ENCODE results near the gene C3orf20.

C3orf20 gene

GRCh38 chr3:14698601-14699244 lies 23.8 kb downstream of the C3orf20 start:
- no peak for DNase-seq
- no peak for TF ChIP-seq GATA1 (IDR thresholded peaks at IDR 0.05; ENCODE audit: low read depth, low read length)
- TF ChIP-seq POLR2A (IDR thresholded peaks at IDR 0.05; ENCODE audit: low read length): no peak

- DNase-seq: no peak
- no peak for TF ChIP-seq POLR2A (IDR thresholded peaks at IDR 0.05; ENCODE audit: low read length)
Observed at GRCh38 chr3:14699643-14700042, 24.7 kb downstream of the C3orf20 start.

GRCh38 chr3:14700891-14701290 lies 25.9 kb downstream of the C3orf20 start:
- no peak for DNase-seq
- TF ChIP-seq POLR2A (IDR thresholded peaks at IDR 0.05; ENCODE audit: low read length) (no peak), GATA1 (IDR thresholded peaks at IDR 0.05; ENCODE audit: low read depth, low read length) (no peak)

GRCh38 chr3:14701676-14702075 lies 26.7 kb downstream of the C3orf20 start:
- TF ChIP-seq GATA1 (IDR thresholded peaks at IDR 0.05; ENCODE audit: low read depth, low read length): no peak
- no peak for TF ChIP-seq POLR2A (IDR thresholded peaks at IDR 0.05; ENCODE audit: low read length)
- DNase-seq: no peak

GRCh38 chr3:14703128-14703750 lies 28.3 kb downstream of the C3orf20 start:
- no peak for DNase-seq
- no peak for TF ChIP-seq POLR2A (IDR thresholded peaks at IDR 0.05; ENCODE audit: low read length)
- TF ChIP-seq GATA1 (IDR thresholded peaks at IDR 0.05; ENCODE audit: low read depth, low read length): no peak

GRCh38 chr3:14703791-14704190 lies 28.9 kb downstream of the C3orf20 start:
- TF ChIP-seq GATA1 (IDR thresholded peaks at IDR 0.05; ENCODE audit: low read depth, low read length) (no peak), POLR2A (IDR thresholded peaks at IDR 0.05; ENCODE audit: low read length) (no peak)
- no peak for DNase-seq

- TF ChIP-seq POLR2A (IDR thresholded peaks at IDR 0.05; ENCODE audit: low read length) (no peak), GATA1 (IDR thresholded peaks at IDR 0.05; ENCODE audit: low read depth, low read length) (no peak)
- DNase-seq: no peak
Observed at GRCh38 chr3:14706096-14706495, 31.2 kb downstream of the C3orf20 start.

GRCh38 chr3:14716591-14716990 lies 41.6 kb downstream of the C3orf20 start:
- DNase-seq: no peak
- TF ChIP-seq POLR2A (IDR thresholded peaks at IDR 0.05; ENCODE audit: low read length): no peak
- no peak for TF ChIP-seq GATA1 (IDR thresholded peaks at IDR 0.05; ENCODE audit: low read depth, low read length)

- TF ChIP-seq POLR2A (IDR thresholded peaks at IDR 0.05; ENCODE audit: low read length) (no peak), GATA1 (IDR thresholded peaks at IDR 0.05; ENCODE audit: low read depth, low read length) (no peak)
- no peak for DNase-seq
Observed at GRCh38 chr3:14717307-14717706, 42.4 kb downstream of the C3orf20 start.

- no peak for TF ChIP-seq GATA1 (IDR thresholded peaks at IDR 0.05; ENCODE audit: low read depth, low read length)
- no peak for TF ChIP-seq POLR2A (IDR thresholded peaks at IDR 0.05; ENCODE audit: low read length)
Observed at GRCh38 chr3:14718539-14718938, 43.6 kb downstream of the C3orf20 start.

GRCh38 chr3:14719006-14719405 lies 44.1 kb downstream of the C3orf20 start:
- TF ChIP-seq GATA1 (IDR thresholded peaks at IDR 0.05; ENCODE audit: low read depth, low read length): no peak
- no peak for TF ChIP-seq POLR2A (IDR thresholded peaks at IDR 0.05; ENCODE audit: low read length)
- DNase-seq: no peak

More at GRCh38 chr3:14718539-14718938, 43.6 kb downstream of the C3orf20 start:
- DNase-seq: no peak

- no peak for DNase-seq
- TF ChIP-seq POLR2A (IDR thresholded peaks at IDR 0.05; ENCODE audit: low read length) (no peak), GATA1 (IDR thresholded peaks at IDR 0.05; ENCODE audit: low read depth, low read length) (no peak)
Observed at GRCh38 chr3:14721126-14721864, 46.4 kb downstream of the C3orf20 start.

- TF ChIP-seq GATA1 (IDR thresholded peaks at IDR 0.05; ENCODE audit: low read depth, low read length): no peak
- TF ChIP-seq POLR2A (IDR thresholded peaks at IDR 0.05; ENCODE audit: low read length): no peak
- no peak for DNase-seq
Observed at GRCh38 chr3:14725013-14725412, 50.1 kb downstream of the C3orf20 start.

- DNase-seq: no peak
- TF ChIP-seq POLR2A (IDR thresholded peaks at IDR 0.05; ENCODE audit: low read length): no peak
- TF ChIP-seq GATA1 (IDR thresholded peaks at IDR 0.05; ENCODE audit: low read depth, low read length): no peak
Observed at GRCh38 chr3:14725564-14726440, 50.9 kb downstream of the C3orf20 start.

All from erythroblast (primary cell).